GM19468 (cell line): ENCODE measurements around the gene MTMR3.

Experiments used
- ATAC-seq: cut with Tn5 transposase; IDR thresholded peaks from one replicate; pipeline ENCODE4 v1.9.1; 2021; ENCODE audit warnings: mild to moderate bottlenecking, moderate library complexity, moderate number of reproducible peaks; ENCODE audit not compliant: unreplicated experiment; ENCODE audit errors: extremely low read depth

Gene MTMR3

DNA sequence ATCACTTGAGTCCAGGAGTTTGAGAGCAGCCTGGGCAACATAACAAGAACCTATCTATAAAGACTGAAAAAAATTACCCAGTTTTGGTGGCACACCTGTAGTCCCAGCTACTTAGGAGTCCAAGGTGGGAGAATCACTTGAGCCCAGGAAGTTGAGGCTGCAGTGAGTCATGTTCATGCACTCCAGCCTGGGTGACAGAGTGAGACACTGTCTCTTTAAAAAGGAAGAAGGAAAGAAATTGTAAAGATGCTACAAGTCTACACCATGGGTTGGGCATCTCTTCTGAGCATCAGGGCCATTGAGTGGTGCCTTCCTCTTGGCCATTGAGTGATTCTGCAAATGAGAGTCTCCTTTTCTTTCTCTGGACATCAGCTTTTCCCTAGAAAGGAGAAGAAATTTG is 15.7 kb upstream of the MTMR3 start:
- ATAC-seq = no peak

DNA sequence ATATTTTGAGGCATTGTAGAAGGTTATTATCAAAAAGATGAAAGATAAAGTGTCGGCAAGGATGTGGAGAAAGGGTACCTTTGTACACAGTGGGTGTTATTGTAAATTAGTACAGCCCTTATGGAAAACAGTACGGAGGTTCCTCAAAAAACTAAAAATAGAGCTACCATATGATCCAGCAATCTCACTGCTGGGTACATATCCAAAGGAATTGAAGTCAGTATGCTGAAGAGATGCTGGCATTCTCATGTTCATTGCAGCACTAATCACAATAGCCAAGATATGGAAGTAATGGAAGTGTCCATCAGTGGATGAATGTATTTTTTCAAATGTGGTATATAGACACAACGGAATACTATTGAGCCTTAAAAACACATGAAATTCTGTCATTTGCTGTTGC is 15.1 kb upstream of the MTMR3 start:
- no peak for ATAC-seq

DNA sequence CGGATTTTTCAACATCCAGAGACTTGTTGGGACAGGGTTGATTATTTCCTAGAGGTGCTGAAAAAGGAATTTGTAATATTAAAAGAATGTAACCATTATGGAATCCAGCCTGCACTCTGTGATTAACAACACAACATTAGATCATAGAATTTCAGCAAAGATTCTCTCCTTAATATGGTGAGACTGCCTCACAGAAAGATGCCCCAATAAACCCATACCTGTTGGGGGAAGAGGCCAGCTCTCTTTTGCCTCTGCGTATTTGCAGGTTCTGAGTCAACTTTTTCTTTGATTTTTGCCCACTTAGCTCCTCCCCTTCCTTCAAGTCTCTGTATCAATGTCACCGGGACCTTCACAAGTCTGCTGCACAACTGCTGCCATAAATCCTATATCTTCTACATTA is 12.4 kb upstream of the MTMR3 start:
- ATAC-seq = no peak

DNA sequence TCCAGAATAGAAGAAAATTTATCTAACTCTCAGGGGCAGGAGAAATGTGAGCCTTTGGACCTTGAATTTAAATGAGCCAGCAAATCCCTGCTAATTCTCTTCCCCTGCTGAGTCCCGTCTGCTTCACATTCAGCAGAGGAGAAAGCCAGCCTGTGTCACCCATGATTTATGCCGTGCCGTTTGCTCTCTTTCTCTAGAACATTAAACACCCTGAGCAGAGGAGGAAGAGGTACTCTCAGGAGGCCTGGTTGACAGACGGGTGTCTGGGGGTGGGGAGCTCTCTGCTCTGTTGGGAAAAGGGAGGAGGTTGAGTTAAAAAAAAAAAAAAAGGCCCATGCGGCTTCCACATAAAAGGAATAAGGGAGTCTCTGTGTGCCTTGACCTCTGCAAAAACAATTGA is 11.3 kb upstream of the MTMR3 start:
- ATAC-seq = no peak

DNA sequence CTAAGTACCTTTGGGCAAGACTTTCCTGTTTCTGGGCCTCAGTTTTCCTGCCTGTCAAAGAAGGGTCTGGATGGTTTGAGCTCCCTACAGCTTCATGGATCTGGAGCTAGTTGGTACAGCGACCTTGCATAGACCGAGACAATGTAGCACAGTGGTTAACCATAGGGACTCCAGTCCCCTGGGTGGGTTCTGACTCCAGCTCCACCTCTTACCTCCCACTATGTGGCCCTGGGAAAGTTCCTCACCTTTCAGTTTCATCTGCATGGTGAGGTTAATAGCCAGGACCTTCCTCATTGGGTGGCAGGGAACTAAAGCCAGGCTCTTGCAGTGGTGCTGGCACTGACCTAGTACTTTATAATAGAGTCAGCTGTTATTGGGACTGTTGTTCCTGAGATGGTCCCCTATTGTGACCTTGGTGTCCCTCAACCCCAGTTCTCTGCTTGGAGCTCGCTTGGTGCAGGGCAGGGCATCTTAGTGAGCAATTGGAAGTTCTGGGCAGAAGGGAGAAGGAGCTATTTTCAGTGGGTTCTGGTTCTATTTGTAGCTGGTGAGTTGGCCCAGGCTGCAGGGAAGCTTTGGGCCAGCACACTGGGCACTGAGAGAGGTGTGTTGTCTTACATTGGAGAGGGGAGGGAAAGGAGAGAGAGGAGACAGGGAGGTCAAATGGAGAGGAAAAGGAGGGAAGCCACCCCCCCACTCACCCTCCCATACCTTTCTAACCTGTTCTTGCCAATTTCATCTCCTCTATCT is 10.7 kb upstream of the MTMR3 start:
- no peak for ATAC-seq

DNA sequence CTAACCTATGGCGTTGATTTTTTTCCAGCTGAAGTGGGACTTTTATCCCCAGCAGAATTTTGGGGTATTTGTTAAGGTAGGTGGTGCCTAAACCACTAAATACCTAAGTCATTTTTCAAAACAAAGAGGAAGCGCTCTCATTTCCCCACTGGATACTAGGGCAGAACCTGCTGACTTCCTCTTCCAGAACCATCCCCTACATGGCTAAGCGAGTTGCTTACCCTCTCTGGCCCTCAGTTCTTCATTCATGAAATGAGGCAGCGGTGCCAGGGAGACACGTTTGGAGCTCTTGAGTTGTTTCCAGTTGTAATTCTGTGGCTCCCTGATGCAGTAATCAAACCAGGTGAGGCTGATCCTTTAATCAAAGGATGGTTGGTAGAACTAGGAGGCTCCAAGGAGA is 10.0 kb upstream of the MTMR3 start:
- ATAC-seq = no peak

DNA sequence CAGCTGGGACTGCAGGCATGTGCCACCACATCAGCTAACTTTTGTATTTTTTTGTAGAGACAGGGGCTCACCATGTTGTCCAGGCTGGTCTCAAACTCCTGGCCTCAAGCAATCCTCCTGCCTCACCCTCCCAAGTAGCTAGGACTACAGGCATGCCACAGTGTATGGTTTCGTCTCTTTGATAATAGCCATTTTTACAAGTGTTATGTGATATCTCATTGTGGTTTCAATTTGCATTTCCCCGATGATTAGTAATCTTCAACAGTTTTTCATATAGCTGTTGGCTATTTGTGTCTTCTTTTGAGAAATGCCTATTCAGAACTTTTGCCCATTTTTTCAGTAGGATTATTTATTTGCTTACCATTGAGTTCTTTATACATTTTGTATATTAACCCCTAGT is 9.0 kb upstream of the MTMR3 start:
- no peak for ATAC-seq

DNA sequence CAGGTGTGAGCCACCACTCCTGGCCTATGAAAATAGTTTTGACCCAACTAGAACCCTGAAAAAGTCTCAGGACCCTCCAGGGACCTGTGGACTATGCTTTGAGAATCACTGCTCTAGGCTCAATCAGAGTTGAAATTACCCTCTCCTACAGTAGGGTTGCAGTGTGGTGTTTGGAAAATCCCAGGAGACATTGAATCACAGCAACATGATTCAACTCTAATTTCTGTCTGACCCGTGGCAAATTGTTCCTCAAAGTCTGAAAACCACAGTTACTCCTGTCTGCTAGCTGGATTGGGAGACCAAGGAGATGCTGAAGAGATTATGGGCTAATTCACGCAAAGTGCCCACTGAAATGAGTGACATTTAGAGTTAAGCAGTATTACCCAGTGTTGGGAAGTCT is 5.4 kb upstream of the MTMR3 start:
- no peak for ATAC-seq

DNA sequence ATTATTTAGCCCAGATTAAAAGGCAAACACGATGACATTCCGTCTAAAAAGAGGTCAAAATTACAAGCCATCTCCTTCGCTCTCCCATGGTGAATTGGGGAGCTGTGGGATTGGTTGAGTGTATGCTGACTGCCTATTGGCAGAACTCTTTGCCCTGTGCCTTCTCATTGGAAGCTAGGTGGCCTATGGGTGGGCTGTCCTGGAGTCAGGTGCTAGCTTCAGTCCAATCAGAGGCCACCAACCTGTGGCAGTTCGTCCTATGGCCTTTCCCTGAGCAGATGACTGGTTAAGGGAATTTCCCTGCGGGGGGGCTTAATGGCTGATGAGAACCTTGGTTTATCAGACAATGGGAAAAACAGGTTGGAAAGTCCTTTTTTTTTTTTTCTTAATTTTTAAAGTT is 3.2 kb upstream of the MTMR3 start:
- no peak for ATAC-seq

DNA sequence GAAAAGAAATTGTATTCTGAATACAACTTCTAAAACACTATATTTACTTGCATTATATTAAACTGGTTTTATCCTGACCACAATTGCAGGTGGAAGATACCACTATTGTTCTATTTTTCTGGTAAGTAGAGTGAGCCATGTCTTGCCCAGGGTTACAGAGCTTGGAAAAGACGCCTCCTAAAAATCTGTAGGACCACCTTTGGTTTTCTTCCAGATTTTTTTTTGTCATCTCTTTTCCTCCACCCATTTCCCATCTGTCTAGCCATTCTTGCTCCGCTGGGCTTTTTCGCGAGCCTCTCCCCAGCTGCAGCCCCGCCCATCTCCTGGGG is 294 bp upstream of the MTMR3 start:
- ATAC-seq = no peak

DNA sequence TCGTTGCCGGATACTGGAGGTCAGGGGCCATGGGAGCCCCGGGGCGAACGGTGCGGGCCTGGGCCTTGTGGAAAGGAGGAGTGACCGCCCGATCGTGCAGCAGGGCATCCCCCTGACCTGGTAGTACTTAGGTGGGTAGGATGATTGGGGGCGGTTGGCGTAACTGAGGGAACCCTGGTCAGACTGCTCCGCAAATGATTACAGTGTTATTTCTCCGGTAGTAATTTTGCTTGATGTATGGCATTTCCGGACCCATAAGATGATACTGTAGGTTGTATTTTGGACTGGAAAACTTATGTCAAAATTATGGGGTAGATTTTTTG is 762 bp downstream of the MTMR3 start:
- no peak for ATAC-seq

DNA sequence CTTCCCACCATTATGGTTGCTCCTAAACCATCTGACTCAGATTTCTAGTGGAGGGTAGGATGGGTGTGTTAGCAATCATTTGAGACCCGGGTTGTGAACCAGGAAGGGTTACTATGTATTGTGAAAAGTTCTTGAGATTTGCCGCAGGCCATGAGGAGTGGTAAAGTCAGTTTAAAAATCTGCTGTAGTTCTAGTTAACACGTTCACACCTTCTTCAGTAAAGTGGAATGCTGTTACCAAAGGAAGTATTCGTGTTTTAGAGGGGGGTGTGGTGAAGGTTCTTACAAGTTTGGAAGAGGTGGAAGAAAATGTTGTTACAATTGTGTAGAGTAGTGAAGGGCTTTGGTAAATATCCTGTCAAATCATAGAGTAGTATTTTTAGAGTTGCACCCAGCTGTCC is 2.6 kb downstream of the MTMR3 start:
- no peak for ATAC-seq

DNA sequence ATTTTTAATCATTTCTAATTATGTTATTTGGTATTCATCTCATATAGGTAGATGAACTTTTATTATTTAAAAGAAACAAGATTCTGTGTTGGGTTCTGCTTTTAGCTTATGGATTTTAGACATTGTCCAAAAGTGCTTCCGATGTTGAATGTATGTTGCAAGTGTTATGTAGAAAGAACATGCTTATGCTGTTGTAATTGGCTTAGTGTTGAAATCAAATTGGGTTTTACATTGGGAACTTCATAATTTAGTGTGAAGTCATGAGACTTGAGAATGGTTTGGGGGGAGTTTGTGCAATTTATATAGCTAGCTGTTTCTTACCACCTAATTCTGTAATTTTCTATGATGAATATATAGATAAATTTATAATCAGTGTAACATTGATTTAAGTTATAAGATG is 3.6 kb downstream of the MTMR3 start:
- no peak for ATAC-seq

DNA sequence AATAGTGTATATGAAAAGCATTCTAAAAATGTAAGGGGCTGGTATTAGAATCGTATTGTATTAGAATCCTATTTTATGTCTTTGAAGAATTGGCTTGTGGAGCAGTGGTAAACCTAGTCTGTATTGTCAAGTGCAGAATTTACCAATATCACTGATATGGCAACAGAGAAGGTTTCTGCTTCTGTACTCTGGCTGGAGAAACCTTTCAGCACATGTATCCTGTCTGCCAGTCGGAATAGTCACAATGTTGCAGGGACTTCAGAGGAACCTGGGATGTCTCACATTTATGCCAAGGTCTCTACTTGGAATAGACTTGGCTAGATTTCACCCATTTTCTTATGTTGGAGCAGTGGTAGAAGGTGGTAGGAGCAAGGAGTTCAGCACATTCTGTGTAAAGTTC is 4.4 kb downstream of the MTMR3 start:
- no peak for ATAC-seq

DNA sequence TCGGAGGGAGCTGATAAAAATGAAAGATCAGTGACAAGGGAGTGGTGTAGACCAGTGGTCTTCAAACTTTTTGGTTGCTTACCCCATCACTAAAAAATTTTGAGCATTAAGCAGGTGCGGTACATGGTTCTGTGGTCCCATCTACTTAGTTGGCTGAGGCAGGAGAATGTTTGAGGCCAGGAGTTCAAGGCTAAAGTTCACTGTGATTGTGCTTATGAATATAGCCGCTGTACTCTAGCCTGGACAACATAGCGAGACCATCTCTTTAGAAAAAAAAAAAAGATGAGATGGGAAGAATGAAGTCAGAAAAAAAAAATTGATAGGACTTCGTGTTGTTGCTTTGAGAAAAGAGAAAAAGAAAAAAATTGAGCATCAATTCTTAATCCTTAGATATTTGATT is 7.8 kb downstream of the MTMR3 start:
- no peak for ATAC-seq

DNA sequence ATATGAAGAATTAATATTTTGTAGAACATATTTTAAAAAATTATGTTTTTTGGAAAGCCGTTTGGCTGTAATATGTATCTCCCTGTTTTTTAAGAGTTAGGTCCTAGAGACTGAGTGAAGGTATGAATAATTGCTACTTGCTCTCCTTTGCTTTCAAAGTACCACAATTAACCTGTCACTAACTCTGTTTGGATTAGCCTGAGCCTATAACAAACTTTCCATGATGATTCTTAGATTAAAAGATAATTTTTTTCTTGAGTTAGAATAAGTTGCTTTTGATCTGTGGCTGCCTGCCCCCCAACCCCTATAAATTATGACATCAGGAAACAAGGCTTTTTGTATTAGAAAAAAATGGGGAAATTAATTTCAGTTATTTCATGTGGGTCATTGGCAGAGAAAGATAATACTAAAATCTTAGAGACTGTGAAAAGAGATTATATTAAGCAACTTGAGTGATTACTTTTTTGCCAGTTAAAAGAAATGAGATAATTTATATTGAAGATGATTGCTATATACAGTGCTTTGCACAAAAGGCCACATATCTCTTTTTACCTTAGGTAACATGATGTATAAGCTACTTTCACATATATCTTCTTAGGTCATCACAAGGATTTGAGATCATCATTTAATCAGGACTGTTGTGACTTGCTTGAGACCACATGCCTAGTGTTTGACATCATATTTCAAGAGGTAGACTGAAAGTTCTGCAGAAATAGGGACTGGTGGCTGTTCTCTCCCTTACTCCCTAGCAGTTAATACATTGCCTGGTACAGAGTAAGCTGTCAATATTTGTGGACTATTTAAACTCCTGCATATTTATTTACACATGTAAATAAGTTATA is 9.6 kb downstream of the MTMR3 start:
- ATAC-seq = no peak

DNA sequence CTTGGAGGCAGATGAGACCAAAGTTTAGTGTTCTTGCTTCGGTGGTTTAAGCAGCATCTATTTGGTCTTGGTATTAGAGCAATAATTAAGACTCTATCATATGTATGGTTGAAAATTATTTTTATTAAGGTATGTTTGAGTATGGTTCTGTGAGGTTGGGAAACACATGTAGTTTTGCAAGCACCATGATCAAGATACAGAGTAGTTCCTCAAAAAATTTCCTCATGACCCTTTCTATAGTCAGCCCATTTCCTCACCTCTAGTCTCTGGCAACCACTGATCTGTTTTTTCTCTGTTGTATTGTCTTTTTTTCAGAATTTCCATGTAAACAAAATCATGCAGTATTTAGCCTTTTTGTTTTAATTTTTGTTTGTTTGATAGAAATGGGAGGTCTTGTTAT is 18.4 kb downstream of the MTMR3 start:
- ATAC-seq = no peak

DNA sequence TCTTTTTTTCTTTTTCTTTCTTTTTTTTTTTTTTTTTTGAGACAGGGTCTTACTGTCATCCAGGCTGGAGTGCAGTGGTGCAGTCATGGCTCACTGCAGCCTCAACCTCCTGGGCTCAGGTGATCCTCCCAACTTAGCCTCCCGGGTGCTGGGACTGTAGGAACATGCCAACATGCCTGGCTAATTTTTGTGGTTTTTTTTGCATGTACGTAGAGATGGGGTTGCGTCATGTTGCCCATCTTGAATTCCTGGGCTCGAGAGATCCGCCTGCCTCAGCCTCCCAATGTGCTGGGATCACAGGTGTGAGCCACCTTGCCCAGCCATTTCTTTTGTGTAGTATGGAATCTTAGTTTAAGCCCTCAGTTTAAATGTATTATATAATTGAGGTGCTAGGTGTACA is 20.4 kb downstream of the MTMR3 start:
- no peak for ATAC-seq

DNA sequence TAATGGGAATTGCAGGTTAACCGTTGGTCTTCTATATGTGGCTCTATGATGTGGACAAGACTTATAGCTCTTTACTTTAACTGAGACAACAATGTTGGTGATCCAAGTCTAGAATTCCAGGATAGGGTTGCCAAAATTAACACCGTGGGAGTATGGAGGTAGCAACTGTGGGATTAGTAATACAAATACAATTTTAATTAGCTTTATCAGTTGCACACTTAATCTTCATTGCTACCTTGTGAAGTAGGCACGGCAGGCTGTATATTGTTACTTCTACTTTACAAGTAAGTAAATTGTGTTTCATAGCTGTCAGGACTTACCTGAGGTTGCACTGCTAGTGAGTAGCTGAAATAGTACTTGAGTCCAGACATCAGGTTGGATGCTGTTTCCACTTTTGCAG is 21.0 kb downstream of the MTMR3 start:
- ATAC-seq = no peak

DNA sequence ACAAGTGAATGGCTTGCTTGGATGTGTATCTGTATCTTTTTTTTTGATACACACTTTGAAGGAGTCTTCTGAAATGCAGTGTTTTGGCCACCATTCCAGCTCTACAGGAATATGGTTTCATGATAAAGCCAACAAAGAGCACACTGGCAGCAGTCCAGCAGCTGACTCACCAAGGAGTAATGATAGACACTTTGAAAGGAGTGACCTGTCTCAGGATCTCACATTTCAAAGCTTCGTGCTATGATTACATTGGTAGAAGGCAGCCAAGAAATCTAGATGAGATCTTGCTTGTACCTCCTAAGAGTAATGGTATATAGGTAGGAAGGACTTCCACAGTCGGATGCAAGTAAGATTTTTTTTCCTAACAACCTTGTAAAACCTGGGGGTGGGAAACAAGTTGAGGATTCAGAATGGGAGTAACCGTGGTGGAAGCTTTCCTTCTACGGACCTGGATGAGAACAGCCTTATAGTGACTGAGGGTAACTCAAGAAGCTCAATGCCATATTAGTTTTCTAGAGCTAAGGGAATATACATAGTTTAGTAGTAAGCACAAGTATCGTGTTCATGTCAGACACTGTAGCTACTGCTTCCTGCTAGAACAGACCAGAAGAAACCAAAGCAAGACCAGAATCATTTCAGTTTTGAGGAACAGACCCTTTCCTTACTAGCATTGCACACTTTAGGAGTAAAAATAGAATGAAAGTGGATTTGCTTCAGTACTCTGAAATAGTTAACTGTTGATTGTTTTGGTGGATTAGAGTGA is 25.0 kb downstream of the MTMR3 start:
- ATAC-seq = no peak

DNA sequence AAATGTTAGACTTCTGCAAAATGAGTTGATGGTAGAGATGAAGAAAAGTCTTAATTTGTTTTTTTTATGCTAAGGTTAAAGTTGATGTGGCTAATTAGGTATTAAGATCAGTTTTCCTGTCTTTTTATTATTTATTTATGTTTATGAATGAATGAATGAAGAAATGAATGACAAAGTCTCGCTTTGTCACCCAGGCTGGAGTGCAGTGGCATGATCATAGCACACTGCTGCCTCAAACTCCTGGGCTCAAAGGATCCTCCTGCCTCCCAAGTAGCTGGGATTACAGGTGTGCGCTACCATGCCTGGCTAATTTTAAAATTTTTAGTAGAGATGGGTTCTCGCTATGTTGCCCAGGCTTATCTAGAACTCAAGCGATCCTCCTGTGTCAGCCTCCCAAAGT is 29.2 kb downstream of the MTMR3 start:
- ATAC-seq = no peak
